ENCODE data around the gene MAPK11. TPM values are rescaled to one million over a fixed set of nuclear protein-coding genes. Genes with fewer than 3 reads are reported as not detected.

MAPK11 gene
- total RNA-seq, 1 donor from 2014 or later: 3.4 TPM

DNA sequence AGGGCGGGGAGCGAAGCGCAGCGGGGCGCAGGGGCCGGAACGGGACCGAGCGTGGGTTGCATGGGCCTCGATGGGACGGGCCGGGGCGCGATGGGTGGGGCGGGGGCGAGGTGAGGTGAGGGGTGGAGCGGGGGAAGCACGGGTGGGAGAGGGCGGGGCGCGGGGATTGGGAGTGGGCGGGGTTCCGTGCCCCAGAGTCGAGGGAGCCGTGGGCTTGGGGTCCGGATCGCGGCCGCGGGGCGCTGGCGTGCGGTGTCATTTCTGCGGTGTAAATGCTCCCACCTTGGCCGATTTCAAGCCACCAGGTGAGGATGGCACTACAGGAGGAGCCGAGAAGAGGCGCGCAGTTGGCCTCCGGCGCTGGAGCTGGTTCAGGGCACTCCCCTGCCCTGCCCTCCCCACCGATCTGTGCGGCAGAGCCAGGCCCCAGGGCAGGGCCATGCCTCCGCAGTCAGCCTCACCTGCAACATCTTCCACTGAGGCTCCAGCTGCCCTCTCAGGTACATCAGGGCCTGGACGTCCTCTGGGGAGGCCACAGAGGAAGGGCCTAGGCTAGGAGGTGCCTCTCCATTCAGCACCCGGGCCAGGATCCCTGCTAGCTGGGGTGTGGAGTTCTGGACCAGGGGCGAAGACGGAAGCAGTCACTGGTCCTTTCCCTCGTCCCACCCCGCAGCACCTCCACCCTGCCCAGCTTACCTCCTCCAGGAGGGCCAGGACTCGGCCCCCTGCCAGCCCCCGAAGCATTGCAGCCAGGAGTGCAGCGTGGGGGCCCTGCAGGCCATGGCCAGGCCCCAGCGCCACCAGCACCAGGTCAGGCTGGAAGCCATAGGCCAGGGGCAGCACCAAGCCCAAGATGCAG is 24.7 kb downstream of the MAPK11 start:
- no peak for TF ChIP-seq CTCF (IDR thresholded peaks at IDR 0.05; ENCODE audit: insufficient read depth, low read length, severe bottlenecking)
- peak overlapping the region; percentile 93 for H3K4me3 ChIP-seq (ENCODE audit: low read depth, low read length)
- FAIRE-seq: no peak
- H3K36me3 ChIP-seq (ENCODE audit: control insufficient read depth, insufficient read depth, low read length): peaks cover 21% of the 10 kb centered on the region
- DNase-seq (ENCODE audit: low read depth): no peak
- no peaks in the 10 kb centered on the region for H3K27me3 ChIP-seq (ENCODE audit: control insufficient read depth, insufficient read depth, low read length)

DNA sequence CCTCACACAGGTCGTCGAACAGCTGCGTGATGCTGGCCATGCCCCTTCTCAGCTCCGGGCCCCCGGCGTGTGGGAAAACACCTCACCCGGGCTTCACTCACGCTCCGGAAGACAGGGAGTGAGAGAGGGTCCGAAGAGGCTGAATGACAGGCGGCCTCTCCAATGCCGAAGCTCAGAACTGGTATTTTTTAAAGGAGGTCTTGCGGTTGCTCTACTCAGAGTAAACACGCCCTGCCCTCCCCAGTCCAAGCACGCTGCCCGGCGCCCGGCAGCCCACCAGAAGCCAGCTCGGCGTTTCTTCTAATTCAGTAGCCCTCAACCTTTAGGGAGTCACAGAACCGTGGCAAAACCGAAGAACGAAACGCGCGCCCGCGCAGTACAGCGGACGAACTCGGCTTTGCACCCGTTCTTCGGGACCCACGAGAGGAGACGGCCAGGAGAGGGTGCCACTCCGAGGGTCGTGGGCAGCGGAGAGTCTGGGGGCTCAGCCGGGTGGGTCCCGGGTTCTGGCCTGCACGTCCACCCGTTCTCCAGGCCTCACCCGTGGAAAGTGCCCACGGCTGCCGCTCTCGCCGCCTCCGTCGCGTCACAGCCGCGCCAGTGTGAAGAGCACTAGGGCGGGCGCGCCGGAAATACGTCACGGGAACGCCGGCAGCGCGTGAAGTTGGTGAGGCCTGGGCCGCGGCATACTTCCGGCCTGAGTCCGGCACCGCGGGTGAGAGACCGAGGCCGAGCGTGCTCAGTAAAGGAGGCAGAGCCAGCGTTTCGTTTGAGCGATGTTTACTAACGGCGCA is 25.6 kb downstream of the MAPK11 start, which contains the start of gene TUBGCP6:
TSS of gene TUBGCP6 (minus strand) at position 604 of the 794 bp plus-strand sequence. CDS start at position 40, 564 bp downstream.
- DNase-seq (ENCODE audit: low read depth): peak; percentile 69
- peaks cover 21% of the 10 kb centered on the region for H3K36me3 ChIP-seq (ENCODE audit: control insufficient read depth, insufficient read depth, low read length)
- peak; percentile 26 for TF ChIP-seq CTCF (IDR thresholded peaks at IDR 0.05; ENCODE audit: insufficient read depth, low read length, severe bottlenecking)
- no peak for FAIRE-seq
- H3K27me3 ChIP-seq (ENCODE audit: control insufficient read depth, insufficient read depth, low read length): no peaks in the 10 kb centered on the region
- H3K4me3 ChIP-seq (ENCODE audit: low read depth, low read length): peak within 1 kb of the TSS; percentile 93

GRCh38 chr22:50243685-50244419 is 26.3 kb downstream of the MAPK11 start:
- no peak for TF ChIP-seq CTCF (IDR thresholded peaks at IDR 0.05; ENCODE audit: insufficient read depth, low read length, severe bottlenecking)
- DNase-seq (ENCODE audit: low read depth): no peak
- Histone ChIP-seq H3K4me3 (ENCODE audit: low read depth, low read length) (peak overlapping the region; percentile 93), H3K36me3 (ENCODE audit: control insufficient read depth, insufficient read depth, low read length) (peaks cover 21% of the 10 kb centered on the region), H3K27me3 (ENCODE audit: control insufficient read depth, insufficient read depth, low read length) (no peaks in the 10 kb centered on the region)
- FAIRE-seq: peak; percentile 47

- Histone ChIP-seq H3K27me3 (ENCODE audit: control insufficient read depth, insufficient read depth, low read length) (no peaks in the 10 kb centered on the region), H3K4me3 (ENCODE audit: low read depth, low read length) (peak overlapping the region; percentile 93), H3K36me3 (ENCODE audit: control insufficient read depth, insufficient read depth, low read length) (peaks cover 18% of the 10 kb centered on the region)
- DNase-seq (ENCODE audit: low read depth): no peak
- no peak for FAIRE-seq
- TF ChIP-seq CTCF (IDR thresholded peaks at IDR 0.05; ENCODE audit: insufficient read depth, low read length, severe bottlenecking): no peak
These were observed 27.7 kb downstream of the MAPK11 start for GRCh38 chr22:50242406-50242949.

DNA sequence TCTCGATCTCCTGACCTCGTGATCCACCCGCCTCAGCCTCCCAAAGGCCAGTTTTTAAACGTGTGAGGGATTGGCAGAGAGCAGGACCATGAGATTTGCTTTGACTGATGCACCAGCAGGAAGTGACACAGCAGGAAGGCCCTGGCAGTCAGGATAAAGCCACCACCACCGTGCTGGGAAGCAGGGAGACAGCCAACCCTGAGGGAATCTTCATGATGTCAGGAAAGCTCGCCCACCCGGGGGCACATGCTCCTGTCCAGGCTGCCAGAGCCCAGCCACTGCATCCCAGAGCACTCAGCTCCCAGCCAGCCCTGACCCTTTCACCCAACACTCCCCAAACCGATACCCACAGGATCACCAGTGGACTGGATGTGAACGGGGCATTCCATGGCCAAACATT is 31.4 kb downstream of the MAPK11 start:
- FAIRE-seq (no peak), DNase-seq (ENCODE audit: low read depth) (no peak)
- TF ChIP-seq CTCF (IDR thresholded peaks at IDR 0.05; ENCODE audit: insufficient read depth, low read length, severe bottlenecking): no peak
- Histone ChIP-seq H3K27me3 (ENCODE audit: control insufficient read depth, insufficient read depth, low read length) (no peaks in the 10 kb centered on the region), H3K36me3 (ENCODE audit: control insufficient read depth, insufficient read depth, low read length) (peaks cover 12% of the 10 kb centered on the region), H3K4me3 (ENCODE audit: low read depth, low read length) (no peak overlapping the region)

Data from bronchial epithelial cell (primary cell).